SK-N-SH treated with all-trans-retinoic acid at 6 μM for 48 hours (cell line): ENCODE data around the gene AHR.

ENCODE experiments used
- ATAC-seq: fragments of 200-7000 bp; cut with Tn5 transposase; 3 replicates; pipeline ENCODE4 v1.9.1; 2020; ENCODE audit warnings: mild to moderate bottlenecking, moderate library complexity
- ARNTL ChIP-seq: fragments of 450-650 bp; formaldehyde crosslinking; IDR thresholded peaks from 2 replicates; pipeline ENCODE4 v1.5.0; 2020; ENCODE audit warnings: low read depth, mild to moderate bottlenecking, moderate library complexity, borderline replicate concordance
- BACH2 ChIP-seq: fragments of 250-450 bp; sonication (Bioruptor Pico); IDR thresholded peaks from 2 replicates; pipeline ENCODE4 v1.9.0; 2021; ENCODE audit warnings: mild to moderate bottlenecking, borderline replicate concordance
- CSDC2 ChIP-seq: fragments of 250-450 bp; sonication (Bioruptor Pico); IDR thresholded peaks from 2 replicates; pipeline ENCODE4 v1.5.0; 2020; ENCODE audit warnings: mild to moderate bottlenecking, moderate library complexity
- CSRNP3 ChIP-seq: fragments of 250-450 bp; sonication (Bioruptor Pico); IDR thresholded peaks from 2 replicates; pipeline ENCODE4 v1.5.1; 2021; ENCODE audit warnings: mild to moderate bottlenecking, moderate library complexity
- ISL1 ChIP-seq: fragments of 250-450 bp; sonication (Bioruptor Pico); IDR thresholded peaks from 2 replicates; pipeline ENCODE4 v2.1.2; 2022; ENCODE audit warnings: mild to moderate bottlenecking, moderate library complexity
- OSR1 ChIP-seq: fragments of 250-450 bp; sonication (Bioruptor Pico); IDR thresholded peaks from 2 replicates; pipeline ENCODE4 v1.8.0; 2022; ENCODE audit warnings: moderate library complexity, mild to moderate bottlenecking, inconsistent platforms
- PATZ1 ChIP-seq: fragments of 250-450 bp; sonication (Bioruptor Pico); IDR thresholded peaks from 2 replicates; pipeline ENCODE4 v1.8.0; 2020; ENCODE audit warnings: mild to moderate bottlenecking, moderate library complexity, borderline replicate concordance
- PPARA ChIP-seq: fragments of 250-450 bp; sonication (Bioruptor Pico); IDR thresholded peaks from 2 replicates; pipeline ENCODE4 v1.5.0; 2020; ENCODE audit warnings: mild to moderate bottlenecking, borderline replicate concordance
- RARB ChIP-seq: fragments of 250-450 bp; sonication (Bioruptor Pico); IDR thresholded peaks from 2 replicates; pipeline ENCODE4 v1.8.0; 2021; ENCODE audit warnings: mild to moderate bottlenecking, moderate library complexity
- SNAI2 ChIP-seq: fragments of 250-450 bp; sonication (Bioruptor Pico); IDR thresholded peaks from 2 replicates; pipeline ENCODE4 v1.5.0; 2020; ENCODE audit warnings: mild to moderate bottlenecking, moderate library complexity
- TCF4 ChIP-seq: fragments of 250-450 bp; sonication (Bioruptor Pico); IDR thresholded peaks from 2 replicates; pipeline ENCODE4 v1.8.0; 2021; ENCODE audit warnings: mild to moderate bottlenecking, moderate library complexity, borderline replicate concordance
- TOX ChIP-seq: fragments of 250-450 bp; sonication (Bioruptor Pico); IDR thresholded peaks from 2 replicates; pipeline ENCODE4 v1.8.0; 2021; ENCODE audit warnings: mild to moderate bottlenecking, moderate library complexity, borderline replicate concordance
- ZC3H10 ChIP-seq: fragments of 250-450 bp; sonication (Bioruptor Pico); IDR thresholded peaks from 2 replicates; pipeline ENCODE4 v1.5.1; 2021; ENCODE audit warnings: mild to moderate bottlenecking, moderate library complexity
- ZFP3 ChIP-seq: fragments of 250-450 bp; sonication (Bioruptor Pico); IDR thresholded peaks from 2 replicates; pipeline ENCODE4 v1.5.0; 2020; ENCODE audit warnings: mild to moderate bottlenecking, moderate library complexity
- ZFP30 ChIP-seq: fragments of 450-650 bp; formaldehyde crosslinking; IDR thresholded peaks from 2 replicates; pipeline ENCODE4 v1.5.0; 2022; ENCODE audit warnings: mild to moderate bottlenecking, moderate library complexity
- ZNF565 ChIP-seq: fragments of 450-650 bp; formaldehyde crosslinking; conservative IDR thresholded peaks from 2 replicates; pipeline ENCODE4 v1.5.0; 2020; ENCODE audit warnings: low read depth, mild to moderate bottlenecking, moderate library complexity
- ZNF70 ChIP-seq: fragments of 450-650 bp; formaldehyde crosslinking; IDR thresholded peaks from 2 replicates; pipeline ENCODE4 v1.5.0; 2020; ENCODE audit warnings: mild to moderate bottlenecking, moderate library complexity
- ZNF8 ChIP-seq: fragments of 450-650 bp; formaldehyde crosslinking; IDR thresholded peaks from 2 replicates; pipeline ENCODE4 v1.5.0; 2020; ENCODE audit warnings: mild to moderate bottlenecking, moderate library complexity
- TF ChIP-seq, protein P1 (sequence below): fragments of 250-450 bp; sonication (Bioruptor Pico); IDR thresholded peaks from 2 replicates; pipeline ENCODE4 v1.5.1; 2020; ENCODE audit warnings: low read depth, mild to moderate bottlenecking, moderate library complexity
- TF ChIP-seq, protein P2 (sequence below): fragments of 250-450 bp; sonication (Bioruptor Pico); IDR thresholded peaks from 2 replicates; pipeline ENCODE4 v1.8.0; 2021; ENCODE audit warnings: low read depth, mild to moderate bottlenecking, moderate library complexity, borderline replicate concordance
- TF ChIP-seq, protein P3 (sequence below): fragments of 250-450 bp; sonication (Bioruptor Pico); IDR thresholded peaks from 2 replicates; pipeline ENCODE4 v1.5.0; 2020; ENCODE audit warnings: mild to moderate bottlenecking, moderate library complexity

Gene AHR

GRCh38 chr7:17300012-17300411 lies 1.6 kb downstream of the AHR start:
- TF ChIP-seq, protein P1, sequence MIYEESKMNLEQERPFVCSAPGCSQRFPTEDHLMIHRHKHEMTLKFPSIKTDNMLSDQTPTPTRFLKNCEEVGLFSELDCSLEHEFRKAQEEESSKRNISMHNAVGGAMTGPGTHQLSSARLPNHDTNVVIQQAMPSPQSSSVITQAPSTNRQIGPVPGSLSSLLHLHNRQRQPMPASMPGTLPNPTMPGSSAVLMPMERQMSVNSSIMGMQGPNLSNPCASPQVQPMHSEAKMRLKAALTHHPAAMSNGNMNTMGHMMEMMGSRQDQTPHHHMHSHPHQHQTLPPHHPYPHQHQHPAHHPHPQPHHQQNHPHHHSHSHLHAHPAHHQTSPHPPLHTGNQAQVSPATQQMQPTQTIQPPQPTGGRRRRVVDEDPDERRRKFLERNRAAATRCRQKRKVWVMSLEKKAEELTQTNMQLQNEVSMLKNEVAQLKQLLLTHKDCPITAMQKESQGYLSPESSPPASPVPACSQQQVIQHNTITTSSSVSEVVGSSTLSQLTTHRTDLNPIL (CRISPR knock-in tag) = no peak
- no peak for TF ChIP-seq ZFP30 (CRISPR knock-in tag)
- no peak for TF ChIP-seq BACH2 (CRISPR knock-in tag)
- no peak for TF ChIP-seq ARNTL (CRISPR knock-in tag)
- no peak for ATAC-seq

- TF ChIP-seq ZNF565 (no peak), ZFP3 (CRISPR knock-in tag) (no peak), ZFP30 (CRISPR knock-in tag) (no peak), ZC3H10 (no peak), ZNF8 (CRISPR knock-in tag) (no peak), CSDC2 (CRISPR knock-in tag) (no peak), OSR1 (no peak), RARB (CRISPR knock-in tag) (no peak), ZNF70 (CRISPR knock-in tag) (no peak)
- TF ChIP-seq, protein P1 (CRISPR knock-in tag) = no peak
- no peak for ATAC-seq
Observed at GRCh38 chr7:17300437-17300836, 2.0 kb downstream of the AHR start.

DNA sequence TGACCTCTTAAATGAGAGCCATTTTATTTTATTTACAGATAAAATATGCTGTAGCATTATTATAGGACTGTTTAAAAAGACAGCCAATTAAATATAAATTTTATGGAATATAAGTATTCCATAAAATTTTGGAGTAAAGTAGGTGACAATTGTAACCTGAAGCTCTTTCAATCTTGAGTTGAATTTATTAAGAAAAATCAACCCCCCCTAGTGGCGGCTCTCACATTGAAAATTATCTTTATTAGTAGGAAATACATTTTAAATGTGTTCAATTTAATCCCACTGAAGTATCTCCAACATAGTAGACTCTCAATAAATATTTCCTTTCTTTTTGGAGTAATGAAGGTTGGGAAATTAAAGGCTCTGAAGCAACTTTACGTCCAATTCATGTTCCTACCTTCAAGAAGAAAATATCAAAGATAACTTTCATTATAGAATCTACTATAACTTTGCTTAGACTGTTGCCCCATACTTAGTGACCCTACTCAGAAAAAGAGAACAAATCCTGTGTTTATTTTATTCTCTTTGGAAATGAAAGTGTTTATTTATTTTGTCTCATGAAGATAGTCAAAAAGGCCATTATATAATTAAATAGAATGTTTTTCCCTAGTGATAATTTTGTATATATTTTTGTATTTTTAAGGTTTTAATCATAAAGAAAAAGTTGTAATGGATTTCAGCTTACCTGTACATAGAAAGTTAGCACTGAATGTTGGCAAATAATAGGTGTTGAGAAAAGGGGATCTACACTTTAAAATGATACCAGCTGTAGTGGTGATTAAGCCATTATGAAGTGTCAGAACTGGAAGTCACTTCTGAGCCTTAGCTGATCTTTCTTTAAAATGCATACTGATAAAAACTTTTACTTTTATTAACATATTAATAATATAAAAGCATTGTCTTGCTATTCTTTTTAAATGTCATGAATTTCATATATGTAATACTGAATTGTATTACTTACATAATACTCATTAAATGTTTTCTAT lies 3.3 kb downstream of the AHR start:
- TF ChIP-seq ARNTL (CRISPR knock-in tag) = no peak
- TF ChIP-seq BACH2 (CRISPR knock-in tag) = no peak
- TF ChIP-seq, protein P2, sequence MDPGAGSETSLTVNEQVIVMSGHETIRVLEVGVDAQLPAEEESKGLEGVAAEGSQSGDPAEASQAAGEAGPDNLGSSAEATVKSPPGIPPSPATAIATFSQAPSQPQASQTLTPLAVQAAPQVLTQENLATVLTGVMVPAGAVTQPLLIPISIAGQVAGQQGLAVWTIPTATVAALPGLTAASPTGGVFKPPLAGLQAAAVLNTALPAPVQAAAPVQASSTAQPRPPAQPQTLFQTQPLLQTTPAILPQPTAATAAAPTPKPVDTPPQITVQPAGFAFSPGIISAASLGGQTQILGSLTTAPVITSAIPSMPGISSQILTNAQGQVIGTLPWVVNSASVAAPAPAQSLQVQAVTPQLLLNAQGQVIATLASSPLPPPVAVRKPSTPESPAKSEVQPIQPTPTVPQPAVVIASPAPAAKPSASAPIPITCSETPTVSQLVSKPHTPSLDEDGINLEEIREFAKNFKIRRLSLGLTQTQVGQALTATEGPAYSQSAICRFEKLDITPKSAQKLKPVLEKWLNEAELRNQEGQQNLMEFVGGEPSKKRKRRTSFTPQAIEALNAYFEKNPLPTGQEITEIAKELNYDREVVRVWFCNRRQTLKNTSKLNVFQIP (CRISPR knock-in tag) = no peak
- no peak for TF ChIP-seq ZFP30 (CRISPR knock-in tag)
- TF ChIP-seq OSR1 = no peak
- TF ChIP-seq TOX (CRISPR knock-in tag) = no peak
- no peak for TF ChIP-seq SNAI2 (CRISPR knock-in tag)
- no peak for TF ChIP-seq CSDC2 (CRISPR knock-in tag)
- no peak for TF ChIP-seq TCF4 (CRISPR knock-in tag)
- no peak for TF ChIP-seq ZNF8 (CRISPR knock-in tag)
- no peak for ATAC-seq

DNA sequence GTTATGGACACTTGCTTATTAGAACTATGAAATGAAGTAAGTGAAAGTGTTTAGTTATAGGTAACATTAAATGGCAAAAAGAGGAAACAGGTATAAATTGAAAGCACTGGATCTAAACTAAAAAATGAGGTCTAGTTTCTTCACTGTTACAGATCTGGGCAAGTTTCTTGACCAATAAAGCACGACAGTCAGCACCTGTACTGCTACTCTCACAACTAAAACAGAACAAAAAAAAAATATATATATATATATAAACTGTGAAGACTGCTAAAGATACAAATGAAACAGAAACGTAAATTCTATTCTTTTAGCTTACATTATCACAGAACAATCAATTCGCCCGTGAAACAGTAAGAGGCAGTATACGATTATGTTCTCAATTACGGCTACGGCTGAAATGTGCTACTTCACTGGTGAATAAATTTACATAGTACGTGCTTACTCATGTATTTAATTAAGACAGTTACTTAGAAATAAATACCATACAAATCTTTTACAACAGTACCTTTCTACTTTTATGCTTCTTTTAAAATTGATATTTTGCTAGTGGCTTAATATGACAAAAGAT lies 4.2 kb downstream of the AHR start:
- ATAC-seq = peak; percentile 61
- TF ChIP-seq ZNF70 (CRISPR knock-in tag) (no peak), CSRNP3 (no peak), PATZ1 (CRISPR knock-in tag) (no peak), ZNF565 (no peak), RARB (CRISPR knock-in tag) (no peak), PPARA (CRISPR knock-in tag) (no peak), ISL1 (CRISPR knock-in tag) (no peak), SNAI2 (CRISPR knock-in tag) (no peak)
- TF ChIP-seq, protein P3, sequence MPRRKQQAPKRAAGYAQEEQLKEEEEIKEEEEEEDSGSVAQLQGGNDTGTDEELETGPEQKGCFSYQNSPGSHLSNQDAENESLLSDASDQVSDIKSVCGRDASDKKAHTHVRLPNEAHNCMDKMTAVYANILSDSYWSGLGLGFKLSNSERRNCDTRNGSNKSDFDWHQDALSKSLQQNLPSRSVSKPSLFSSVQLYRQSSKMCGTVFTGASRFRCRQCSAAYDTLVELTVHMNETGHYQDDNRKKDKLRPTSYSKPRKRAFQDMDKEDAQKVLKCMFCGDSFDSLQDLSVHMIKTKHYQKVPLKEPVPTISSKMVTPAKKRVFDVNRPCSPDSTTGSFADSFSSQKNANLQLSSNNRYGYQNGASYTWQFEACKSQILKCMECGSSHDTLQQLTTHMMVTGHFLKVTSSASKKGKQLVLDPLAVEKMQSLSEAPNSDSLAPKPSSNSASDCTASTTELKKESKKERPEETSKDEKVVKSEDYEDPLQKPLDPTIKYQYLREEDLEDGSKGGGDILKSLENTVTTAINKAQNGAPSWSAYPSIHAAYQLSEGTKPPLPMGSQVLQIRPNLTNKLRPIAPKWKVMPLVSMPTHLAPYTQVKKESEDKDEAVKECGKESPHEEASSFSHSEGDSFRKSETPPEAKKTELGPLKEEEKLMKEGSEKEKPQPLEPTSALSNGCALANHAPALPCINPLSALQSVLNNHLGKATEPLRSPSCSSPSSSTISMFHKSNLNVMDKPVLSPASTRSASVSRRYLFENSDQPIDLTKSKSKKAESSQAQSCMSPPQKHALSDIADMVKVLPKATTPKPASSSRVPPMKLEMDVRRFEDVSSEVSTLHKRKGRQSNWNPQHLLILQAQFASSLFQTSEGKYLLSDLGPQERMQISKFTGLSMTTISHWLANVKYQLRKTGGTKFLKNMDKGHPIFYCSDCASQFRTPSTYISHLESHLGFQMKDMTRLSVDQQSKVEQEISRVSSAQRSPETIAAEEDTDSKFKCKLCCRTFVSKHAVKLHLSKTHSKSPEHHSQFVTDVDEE = no peak
